SIG-M5 treated with dmso at 0.1 percent for 504 hours (cell line): ENCODE results near the gene CASS4.
A peak's percentile ranks its signal among the peaks of the same experiment; 100 is the strongest.
"Not testable (repeated sequence)": the region's sequence is repeated elsewhere in the genome, so short reads cannot be mapped to it uniquely, and the experiment has no call there.

ENCODE experiments used
- DNase-seq: peaks from one replicate; lab custom pipeline; 2025; ENCODE audit not compliant: unreplicated experiment; lab: John Stamatoyannopoulos, UW

Gene CASS4, protein sequence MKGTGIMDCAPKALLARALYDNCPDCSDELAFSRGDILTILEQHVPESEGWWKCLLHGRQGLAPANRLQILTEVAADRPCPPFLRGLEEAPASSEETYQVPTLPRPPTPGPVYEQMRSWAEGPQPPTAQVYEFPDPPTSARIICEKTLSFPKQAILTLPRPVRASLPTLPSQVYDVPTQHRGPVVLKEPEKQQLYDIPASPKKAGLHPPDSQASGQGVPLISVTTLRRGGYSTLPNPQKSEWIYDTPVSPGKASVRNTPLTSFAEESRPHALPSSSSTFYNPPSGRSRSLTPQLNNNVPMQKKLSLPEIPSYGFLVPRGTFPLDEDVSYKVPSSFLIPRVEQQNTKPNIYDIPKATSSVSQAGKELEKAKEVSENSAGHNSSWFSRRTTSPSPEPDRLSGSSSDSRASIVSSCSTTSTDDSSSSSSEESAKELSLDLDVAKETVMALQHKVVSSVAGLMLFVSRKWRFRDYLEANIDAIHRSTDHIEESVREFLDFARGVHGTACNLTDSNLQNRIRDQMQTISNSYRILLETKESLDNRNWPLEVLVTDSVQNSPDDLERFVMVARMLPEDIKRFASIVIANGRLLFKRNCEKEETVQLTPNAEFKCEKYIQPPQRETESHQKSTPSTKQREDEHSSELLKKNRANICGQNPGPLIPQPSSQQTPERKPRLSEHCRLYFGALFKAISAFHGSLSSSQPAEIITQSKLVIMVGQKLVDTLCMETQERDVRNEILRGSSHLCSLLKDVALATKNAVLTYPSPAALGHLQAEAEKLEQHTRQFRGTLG

DNA sequence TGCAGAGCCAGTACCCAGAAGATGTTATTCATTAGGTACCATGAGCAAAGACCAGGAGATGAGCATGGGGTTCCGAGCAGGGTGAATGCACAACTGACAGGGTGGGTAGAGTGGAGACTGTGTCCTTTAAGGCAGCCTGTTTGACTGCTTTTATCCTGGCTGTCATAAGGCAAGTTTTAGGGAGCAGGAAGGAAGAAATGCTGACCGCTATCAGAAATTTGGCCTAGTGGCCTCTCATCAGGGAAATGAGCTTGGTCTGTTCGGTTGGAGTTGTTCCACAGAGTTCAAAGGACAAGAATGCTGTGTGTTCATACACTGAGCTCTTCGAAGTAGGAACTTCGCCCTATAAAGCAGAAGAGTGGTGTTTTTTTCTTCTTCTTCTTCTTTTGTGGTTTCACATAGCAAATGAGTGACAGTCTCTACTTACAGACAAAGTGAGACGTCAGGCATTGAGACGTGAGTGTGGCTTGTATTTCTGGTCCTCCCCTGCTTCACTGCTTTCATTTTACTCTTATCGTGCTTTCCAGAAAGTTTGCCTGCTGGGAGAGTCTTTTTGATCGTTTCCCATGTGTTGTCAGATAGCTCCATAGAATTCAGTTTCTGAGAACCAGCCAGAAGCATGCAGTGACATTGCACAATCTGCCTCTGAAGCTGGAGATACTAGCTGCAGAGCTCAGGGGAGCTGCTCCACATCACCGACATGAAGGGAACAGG is at the start of gene CASS4:
TSS of gene CASS4 (plus strand) at position 502 of the 714 bp plus-strand sequence. CDS start at position 701, 199 bp downstream.
- peak; percentile 93 for DNase-seq

DNA sequence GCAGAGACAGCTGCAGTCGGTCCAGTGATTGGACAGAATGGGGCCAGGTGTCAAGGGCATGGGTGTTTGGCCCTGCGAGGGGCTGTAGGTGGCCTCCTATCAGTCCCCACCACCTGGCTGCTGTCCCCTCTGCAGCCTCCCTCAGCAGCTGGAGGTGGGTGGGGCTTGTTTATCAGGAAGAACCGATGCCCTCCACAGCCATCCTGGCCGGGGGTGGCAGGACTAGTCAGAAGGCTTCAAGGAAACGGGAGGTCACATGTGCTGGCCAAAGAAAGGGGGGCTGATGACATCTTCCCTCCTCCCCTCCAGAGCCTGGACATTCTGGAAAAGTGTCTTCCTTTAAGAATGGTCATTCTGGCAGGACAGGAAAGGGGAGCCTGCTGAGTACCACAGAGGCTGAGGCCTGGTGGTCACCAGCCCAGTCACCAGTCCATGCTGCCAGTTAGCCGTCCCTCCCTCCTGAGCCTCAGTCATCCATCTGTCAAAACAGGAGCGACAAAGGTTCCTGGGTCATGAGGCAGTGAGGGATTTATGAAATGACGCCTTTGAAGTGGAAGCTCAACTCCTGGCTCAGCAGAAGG is 49.1 kb upstream of the CASS4 start:
- no peak for DNase-seq

DNA sequence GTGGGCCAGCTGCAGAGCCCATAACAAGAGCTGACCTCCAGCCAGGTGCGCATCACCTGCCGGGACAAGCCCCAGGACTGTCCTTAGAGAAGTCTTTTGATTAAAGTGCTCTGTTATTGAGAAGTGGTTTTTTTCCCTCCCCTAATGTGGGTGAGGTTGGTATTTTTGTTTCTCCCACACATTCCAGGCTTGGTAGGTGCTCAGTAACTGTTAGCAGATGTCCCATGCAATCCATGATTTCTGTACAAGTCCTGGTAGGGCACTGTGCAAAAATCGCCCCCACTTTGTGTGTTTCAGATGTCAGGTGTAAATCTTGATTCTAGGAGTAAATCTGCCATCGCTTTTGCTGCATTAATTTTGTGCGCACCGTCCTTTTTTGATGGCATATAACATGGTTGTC is 48.6 kb upstream of the CASS4 start:
- no peak for DNase-seq

DNA sequence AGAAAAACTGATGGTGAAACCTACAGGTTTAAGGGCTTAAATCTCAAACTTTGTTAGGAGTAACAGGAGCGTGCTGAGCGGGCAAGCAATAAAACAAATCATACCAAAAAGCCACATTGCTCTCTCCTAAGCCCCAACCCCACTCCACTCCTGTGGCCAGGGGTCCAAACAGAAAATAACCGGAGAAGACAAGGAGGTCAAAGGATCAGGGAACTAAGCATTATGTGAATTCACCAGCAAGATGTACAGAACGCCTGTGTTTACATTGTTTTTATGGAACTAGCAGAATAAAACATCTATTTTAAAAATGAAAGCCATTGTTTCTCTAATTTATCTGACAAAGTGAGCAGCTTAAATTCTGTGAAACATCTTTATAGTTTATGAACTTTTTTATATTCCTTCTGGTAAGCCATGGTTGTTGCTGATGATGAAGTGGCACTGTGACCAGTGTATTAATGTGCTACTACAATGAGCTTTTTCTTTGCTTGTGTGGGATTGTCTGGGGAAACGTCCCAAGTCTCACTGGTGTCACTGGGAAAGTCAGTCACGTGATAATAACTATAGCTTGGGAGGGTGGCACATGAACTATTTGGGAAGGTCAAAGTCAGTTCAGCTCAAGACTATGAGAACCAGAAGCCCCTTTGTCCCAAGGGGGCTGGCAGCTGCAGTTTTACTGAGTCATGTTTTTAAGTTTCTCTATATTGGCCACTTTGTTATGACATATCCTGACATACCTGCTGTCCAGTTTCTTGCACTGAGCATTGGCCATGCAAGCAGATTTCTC is 43.5 kb upstream of the CASS4 start:
- DNase-seq, result no peak

DNA sequence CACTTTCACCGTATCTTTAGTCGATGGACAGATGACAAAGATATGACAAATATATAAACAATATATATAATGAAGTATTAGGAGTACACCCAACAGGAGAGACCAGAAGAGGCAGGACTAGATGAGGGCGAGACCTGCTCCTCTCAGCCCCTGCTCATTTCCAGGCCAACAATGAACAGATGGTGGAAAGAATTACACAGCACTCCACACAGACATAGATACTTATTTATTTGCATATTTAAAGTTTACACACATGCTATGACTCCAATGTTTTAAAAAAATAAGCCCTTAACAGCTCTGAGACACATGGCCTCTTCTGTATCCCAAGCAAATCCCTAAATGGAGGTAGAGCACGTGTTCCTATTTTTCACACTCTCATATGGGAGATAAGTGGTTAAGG is 42.9 kb upstream of the CASS4 start:
- no peak for DNase-seq

DNA sequence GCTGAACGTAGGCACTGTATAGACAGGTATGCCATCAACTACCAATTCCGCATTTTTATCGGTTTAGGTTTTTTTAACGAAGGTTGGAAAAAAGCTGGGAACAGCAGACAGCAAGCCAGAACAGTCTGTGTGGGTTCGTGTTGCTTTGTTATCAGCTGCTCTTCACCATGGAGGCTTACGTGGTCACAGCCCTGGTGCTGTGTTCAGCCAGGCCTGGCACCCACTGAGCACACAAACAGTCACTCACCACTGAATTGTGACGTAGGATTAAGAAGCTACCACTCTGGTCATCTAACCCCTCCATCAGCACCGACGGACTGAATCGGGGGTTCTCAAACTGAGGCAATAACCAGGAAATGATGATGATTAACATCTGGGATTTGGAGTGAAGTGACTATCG is 40.1 kb upstream of the CASS4 start:
- no peak for DNase-seq

DNA sequence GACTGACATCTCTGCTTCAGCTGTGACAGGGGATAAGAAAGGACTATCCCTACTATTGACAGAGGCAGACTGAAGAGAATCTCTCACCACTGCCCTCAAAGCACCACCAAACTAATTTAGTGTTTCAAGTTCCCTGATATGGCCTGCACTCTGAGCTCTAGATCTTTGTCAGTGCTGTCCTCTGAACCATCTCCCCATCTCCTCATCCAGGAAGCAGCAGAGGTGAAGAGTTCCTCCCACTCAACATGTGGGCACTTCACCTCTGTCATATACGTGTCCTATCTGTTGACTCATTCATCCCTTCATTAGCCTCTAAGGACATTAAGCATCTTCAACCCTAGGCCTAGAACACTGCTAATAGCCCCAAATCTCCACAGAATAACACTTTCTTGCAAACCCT is 39.2 kb upstream of the CASS4 start:
- DNase-seq, result no peak

DNA sequence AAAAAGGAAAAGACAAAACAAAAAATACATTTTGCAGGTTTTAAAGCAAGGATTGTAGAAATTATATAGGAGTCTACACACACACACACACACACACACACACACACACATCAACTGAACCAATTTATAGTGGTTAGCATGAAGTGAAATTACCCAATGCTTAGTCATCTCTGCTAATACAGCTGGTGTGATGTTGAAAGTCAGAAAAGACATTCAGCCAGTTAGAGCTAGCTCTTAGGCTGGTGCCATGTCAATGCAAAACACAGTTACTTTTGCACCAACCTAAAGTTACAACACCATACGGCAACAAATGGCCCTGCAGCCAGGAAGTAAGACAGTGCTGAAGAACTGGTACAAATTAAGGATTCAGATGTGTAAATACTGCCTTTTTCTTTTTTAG is 38.1 kb upstream of the CASS4 start:
- DNase-seq, result peak; percentile 97

DNA sequence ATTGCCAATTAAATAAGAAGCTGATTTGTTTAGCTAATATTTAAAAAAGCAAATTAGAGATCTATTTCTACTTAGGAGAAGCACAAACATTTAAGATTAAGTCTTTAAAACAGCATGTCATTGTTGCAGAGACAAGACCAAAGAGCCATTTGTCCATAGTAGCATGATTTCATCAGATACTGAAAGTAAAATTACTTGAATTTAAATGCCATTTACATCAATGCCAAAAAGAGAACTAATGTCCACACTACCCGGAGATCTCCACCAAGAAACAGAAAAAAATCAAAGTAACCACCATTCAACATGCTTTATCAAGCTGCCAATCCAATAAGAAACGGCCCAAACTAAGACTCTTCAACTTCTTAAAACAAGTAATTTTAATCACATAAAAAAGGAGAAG is 35.7 kb upstream of the CASS4 start:
- DNase-seq, result no peak

DNA sequence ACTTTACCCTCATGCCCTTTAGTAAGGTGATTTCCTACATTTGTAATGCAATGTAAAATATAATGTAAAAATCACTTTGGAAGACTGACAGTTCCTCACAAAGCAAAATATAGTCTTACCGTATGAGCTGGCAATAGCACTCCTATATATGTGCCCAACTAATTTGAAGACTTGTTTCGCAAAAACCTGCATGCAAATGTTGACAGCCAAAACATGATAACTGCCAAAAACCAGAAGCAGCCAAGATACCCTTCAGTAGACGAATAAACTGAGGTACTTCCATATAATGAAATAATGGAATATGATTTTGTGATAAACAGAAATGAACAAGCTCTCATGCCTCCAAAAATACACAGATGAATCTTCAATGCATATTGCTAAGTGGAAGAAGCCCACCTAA is 33.7 kb upstream of the CASS4 start:
- DNase-seq, result no peak

DNA sequence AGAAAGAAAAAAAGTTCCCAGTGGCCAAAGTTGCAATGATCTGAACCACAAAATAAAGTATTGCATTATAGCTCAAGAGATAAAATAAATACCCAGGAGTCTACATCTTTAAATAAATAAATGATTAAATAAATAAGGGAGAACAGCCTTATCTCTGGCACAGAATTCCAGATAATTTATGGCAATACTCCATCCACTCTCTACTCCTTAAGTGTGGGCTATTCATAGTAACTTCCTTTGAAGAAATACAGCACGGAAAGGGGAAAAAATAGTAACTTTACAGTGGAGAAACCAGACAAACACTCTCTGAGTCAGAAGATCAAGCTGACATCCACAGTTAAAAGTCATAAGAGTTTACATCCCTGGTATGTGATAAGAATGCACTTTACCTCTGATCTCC is 31.7 kb upstream of the CASS4 start:
- DNase-seq, result no peak

DNA sequence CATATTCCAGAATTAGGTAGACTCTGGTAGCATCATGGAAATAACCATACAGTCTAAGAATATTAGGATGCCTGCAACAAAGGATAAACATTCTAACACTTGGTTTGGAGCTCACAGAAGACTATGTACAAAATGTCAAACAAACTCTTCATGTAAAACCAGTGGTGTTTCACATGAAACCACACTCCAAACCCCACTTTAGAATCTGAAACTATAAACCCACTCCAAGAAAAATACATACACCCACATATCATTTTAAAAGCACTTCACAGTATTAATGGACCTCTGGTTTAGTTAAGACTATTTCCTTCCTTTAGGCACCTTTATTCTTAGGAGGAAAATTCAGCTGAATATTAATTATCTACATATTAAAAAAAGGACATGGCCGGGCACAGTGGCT is 30.6 kb upstream of the CASS4 start:
- DNase-seq, result no peak

DNA sequence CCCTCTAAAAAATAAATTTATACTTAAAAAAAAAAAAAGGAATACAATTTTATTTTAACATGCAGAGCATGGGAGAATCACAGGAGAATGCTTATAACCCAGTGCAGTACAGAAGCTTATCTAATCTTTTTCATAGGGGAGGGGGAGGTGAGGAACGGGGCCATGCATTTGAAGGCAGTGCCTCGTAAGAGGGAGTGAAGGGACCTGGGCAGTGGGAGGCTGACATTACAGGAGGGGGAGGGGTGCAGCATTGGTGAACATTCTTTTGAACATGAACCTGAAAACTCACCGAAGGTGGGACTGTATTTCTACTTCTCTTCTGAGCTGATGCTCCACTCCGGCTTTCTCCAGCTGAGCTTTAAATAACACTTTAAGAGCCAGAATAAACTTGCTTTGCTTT is 29.4 kb upstream of the CASS4 start:
- no peak for DNase-seq

DNA sequence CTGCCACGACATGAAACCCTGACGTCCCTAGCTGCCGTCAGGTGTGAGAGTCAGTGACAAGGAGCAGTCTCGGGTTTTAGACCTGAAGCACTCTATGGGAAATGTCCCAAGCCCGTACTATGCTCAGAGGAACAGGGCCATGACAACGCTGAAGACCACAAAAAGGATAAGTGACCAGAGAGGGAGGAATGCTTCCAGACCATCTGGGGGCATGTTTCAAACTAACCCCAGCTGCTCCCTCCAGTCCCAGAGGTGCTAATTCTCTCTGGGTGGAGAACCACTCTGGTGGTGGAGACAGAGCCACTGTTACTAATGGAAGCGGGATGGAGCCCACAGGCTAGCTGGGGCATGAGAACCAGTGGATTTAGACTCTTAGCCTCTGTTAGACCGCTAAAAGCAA is 28.7 kb upstream of the CASS4 start:
- DNase-seq, result no peak

DNA sequence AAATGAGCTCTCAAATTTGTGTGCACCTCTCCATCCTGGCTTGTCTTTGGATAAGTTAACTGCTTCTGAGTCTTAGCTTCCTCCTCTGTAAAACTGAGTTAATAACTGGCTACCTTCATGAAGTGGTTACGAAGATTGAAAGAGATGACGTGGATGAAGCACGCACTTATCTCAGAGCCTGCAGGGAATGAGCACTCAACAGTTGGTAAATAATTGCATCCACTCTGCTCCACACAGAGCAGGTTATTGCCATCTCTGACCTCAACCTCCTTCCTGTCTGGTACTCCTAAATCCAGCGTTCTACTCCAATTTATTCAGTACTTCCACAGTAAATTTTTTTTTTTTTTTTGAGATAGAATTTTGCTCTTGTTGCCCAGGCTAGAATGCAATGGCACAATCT is 26.9 kb upstream of the CASS4 start:
- DNase-seq, result no peak

DNA sequence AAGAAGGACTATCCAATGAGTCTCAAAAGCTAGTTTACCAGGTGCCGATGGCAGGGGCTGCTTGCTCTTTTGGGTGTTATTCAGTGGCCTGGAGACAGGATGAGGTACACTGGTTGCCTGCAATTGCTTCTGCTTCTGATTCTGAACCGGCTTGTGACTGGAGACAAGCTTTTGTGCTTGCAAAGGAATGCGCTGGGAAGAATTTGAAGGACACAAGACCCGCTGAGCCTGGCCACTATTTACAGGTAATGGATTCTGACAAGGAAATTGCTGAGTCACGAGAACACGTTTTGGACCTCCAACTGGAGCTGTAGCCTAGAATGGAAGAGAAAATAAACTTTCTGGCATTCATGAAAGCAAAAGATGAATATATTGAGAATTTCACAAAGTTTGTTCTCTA is 25.8 kb upstream of the CASS4 start:
- DNase-seq, result no peak

DNA sequence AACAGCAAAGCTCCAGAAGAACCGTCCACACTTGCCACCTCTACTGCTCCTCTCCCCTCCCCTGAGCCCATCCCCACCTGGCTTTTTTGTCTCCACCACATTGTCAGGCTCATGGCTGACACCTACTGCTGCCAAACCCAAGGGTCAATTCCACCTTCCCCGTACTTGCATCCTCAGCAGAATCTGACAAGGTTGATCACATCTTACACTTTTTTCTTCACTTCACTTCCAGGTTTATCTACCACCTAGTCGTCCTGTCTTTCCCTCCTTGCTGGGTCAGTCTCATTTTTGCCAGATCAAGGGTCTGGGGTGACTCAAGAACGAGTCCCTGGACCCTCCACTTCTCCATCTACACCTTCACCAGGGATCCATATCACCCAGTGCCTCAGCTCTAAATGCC is 23.2 kb upstream of the CASS4 start:
- no peak for DNase-seq

DNA sequence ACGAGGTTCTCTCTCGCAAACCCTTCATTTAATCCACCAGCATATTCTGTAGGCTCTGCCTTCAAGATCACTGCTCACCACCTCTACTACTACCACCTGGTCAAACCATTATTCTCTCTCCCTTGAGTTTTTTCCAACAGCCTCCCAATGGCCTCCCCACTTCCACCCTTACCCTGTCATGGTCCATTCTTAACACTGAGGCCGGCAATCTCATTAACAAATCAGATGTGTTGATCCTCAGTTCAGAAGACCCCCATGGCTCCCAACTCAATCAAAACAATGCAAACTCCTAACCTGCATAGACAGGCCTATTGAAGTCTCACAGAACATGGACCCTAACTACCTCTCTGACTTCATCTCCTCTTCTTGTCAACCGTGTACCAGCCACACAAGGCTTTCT is 22.3 kb upstream of the CASS4 start:
- no peak for DNase-seq

DNA sequence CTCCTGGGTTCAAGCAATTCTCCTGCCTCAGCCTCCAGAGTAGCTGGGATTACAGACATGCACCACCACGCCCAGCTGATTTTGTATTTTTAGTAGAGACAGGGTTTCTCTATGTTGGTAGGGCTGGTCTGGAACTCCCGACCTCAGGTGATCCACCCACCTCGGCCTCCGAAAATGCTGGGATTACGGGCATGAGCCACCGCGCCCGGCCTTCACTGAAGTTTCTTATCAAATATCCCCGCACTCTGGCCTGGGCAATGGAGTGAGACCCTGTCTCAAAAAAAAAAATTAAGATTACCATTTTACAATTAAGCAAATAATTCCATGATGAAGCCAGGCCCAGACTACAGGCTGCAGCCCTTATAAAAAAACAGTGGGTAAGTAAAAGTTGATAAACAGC is 21.7 kb upstream of the CASS4 start:
- not testable (repeated sequence) for DNase-seq

DNA sequence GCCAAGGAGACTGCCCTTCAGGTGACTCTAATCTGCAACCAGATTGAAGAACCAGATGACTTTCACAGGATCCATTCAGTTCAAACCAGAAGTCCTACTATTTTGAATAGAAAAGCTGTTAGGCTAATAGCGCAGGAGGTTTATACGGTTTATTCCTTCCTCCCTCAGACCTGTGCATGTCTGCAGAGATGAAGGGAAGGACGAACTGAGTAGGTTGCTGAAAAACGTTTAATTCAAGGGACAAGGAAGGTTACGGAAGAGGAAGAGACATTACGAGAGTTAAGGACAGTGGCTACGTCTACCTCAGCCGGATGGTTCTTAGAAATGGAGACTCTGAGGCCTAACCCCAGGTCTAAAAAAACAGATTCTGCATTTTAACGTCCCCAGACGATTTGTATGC is 21.0 kb upstream of the CASS4 start:
- peak; percentile 52 for DNase-seq
